Kidney glomerular epithelial cell (primary cell): ENCODE measurements around the gene ADGRG7.

ENCODE experiments used
- DNase-seq: peaks from one replicate; lab custom pipeline; 2025; lab: John Stamatoyannopoulos, UW

Gene ADGRG7

DNA sequence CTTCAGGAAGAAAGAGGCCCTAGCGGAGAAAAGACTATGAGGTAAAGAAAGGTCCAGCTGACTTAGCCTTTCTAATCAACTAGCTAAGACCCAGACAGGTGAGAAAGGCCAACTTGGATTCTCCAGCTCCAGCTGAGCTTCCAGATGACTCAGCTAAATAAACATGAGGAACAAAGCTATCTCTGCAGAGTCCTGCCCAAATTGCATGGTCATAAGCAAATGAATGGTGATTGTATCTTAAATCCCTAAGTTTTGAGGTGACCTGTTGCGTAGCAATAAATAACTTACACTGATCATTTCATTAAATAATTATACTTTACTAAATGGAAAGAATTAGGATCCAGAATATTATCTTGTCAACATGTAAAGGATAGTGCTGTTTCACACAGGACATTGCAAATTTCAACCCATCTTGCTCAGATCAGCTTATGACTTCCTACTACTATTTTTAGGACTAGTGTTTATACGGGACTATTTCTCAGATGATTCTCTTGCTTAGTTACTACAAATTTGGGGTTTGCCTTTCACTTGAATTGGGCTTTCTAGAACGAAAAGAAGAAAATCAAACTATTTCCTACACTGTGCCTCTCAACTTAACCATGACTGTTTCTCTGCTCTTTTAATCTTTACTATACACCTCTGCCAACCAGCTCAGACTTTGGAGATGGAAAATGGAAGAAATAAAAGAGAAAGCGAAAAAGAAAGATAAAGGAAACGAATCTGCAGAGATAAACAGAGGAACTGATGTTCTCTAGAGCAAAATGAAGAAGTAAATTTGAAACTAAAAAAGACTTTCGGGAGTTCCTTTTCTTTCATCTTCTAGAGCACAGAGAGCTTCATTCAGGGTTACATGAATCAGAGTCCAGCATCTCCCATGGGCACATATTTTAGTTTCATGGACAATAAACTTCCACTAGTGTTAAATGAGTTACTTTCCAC lies 6.6 kb upstream of the ADGRG7 start:
- peak; percentile 21 for DNase-seq

GRCh38 chr3:100603469-100603868 lies 5.9 kb upstream of the ADGRG7 start:
- no peak for DNase-seq

GRCh38 chr3:100605358-100605757 lies 4.0 kb upstream of the ADGRG7 start:
- DNase-seq, result no peak

DNA sequence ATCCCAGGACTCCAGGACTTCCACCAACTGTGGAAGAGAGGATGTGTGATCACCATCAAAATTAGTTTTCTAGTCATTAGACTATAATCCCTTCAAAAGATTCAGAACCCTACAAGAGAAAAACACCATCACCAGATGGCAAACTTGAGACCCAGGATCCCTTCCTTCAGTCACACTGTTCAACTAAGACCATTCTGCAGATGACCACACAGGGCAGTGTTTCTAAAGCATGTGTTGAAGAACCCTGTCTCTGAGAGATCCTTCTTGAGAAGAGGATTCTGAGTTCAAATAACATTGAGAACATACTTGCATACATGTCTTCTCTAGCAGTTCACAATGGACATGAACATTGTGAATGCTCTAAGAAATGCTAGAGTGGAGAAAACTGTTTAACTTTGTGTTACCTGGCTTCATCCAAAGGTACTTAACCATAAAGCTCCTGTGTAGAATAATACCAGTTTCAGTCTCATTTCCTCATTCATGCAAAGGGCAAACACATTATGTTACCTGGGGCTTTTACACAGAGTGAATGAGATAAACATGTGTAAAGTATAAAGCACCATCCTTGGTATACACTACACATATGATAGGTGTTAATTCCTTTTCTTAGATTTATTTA lies 2.4 kb upstream of the ADGRG7 start:
- no peak for DNase-seq

DNA sequence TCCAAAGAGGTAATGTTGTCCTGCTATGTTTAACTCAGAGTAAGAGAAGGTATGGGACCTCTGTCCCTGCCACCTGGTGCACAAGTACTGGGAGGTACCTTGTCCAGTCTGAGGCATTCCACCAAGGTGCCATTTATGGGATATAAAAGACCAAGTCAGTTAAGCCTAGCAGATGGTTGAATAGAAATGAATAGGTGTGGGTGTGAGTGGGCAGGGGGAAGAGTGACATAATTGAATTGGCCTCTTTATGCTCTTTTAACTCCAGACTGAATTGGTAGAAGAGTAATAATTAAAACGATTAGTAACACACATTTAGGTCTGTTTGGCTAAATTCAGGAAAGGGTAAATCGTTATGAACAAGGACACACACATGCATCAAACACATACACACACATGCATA lies 562 bp downstream of the ADGRG7 start:
- DNase-seq, result no peak

GRCh38 chr3:100611221-100611620 lies 1.8 kb downstream of the ADGRG7 start:
- DNase-seq, result no peak

GRCh38 chr3:100613721-100614390 lies 4.5 kb downstream of the ADGRG7 start:
- no peak for DNase-seq

- DNase-seq, result no peak
These were observed 5.5 kb downstream of the ADGRG7 start for GRCh38 chr3:100614941-100615340.

DNA sequence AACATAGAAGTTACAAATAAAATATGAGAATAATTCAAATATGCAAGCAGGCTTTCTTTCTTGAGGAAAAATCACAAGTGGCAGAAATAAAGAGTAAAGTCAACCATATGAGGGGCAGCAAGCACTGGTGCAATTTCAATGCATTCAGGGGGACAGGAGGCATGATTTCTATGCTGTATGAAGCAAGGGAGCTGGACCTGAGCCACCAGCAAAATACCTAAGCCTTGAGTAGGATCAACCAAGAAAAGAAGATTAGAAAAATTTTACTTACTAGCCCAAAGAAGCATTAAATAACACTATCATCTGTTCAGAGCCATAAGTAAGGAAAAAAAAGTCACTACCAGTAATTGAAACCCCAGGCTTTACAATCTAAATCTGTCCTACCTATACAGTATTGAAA lies 6.3 kb downstream of the ADGRG7 start:
- no peak for DNase-seq

GRCh38 chr3:100621251-100621650 lies 11.8 kb downstream of the ADGRG7 start:
- no peak for DNase-seq

DNA sequence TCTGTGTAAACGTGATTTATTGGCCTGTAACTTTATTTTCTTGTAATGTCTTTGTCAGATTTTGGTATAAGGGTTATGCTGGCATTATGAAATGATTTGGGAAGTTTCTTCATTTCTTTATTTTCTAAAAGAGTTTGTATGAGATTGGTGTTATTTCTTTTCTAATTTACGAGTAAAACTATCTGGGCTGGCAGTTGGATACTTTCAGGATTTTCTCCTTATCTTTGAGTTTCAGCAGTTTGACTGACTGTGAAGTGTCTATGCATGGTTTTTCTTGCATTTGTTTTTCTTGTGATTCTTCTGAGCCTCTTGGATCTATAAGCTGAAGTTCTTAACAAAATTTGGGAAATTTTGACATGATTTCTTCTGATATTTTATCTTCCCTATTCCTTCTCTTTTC lies 18.1 kb downstream of the ADGRG7 start:
- no peak for DNase-seq

DNA sequence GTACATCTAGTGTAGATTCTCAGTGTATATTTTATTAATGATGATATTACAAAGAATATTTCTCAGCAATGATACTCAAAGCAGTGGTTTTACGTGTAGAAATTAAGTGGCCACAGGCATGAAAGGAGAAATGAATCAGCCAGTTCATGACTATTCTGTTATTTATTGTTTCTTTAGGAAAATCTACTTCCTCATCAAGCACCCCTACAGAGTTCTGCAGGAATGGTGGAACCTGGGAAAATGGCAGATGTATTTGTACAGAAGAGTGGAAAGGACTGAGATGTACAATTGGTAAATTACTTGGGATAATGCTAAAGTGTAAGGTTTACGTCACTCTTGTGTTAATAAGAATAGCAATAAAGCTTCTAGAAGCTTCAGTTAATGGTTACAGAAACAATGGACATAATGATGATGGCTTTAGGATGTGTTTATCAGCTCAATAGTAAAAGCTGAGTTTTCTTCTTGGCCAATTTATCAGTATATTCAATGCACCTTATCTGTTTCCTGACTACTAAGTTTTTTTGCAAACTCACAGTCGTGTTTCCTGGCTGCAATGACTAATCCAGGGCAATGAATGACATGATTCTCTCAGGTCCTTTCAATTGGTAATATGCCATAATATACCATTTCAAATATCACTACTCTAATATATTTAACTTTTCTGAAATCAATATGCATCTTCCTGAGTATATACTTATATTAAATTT lies 20.2 kb downstream of the ADGRG7 start:
- DNase-seq, result no peak

- DNase-seq, result no peak
These were observed 21.3 kb downstream of the ADGRG7 start for GRCh38 chr3:100630664-100631063.

DNA sequence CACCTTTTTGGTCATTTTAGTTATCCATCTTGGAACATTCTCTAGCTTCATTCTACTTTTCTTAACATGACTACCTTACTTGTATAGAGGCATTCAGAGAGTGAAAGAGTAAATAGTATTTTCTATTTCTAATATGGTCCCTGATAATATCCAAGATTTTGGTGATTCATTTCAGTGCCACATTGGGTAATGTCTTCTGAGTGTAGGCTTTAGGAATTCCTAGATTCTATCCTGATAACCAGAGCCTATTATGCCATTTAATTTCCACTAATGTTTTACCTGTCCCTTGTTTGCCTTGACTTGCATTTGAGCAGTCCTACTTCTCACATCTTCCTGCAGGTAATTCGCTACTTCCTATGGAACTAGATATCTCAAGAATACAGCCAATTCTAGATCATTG lies 21.8 kb downstream of the ADGRG7 start:
- no peak for DNase-seq

GRCh38 chr3:100634493-100635272 lies 25.3 kb downstream of the ADGRG7 start:
- no peak for DNase-seq

- no peak for DNase-seq
These were observed 25.9 kb downstream of the ADGRG7 start for GRCh38 chr3:100635273-100635701.

DNA sequence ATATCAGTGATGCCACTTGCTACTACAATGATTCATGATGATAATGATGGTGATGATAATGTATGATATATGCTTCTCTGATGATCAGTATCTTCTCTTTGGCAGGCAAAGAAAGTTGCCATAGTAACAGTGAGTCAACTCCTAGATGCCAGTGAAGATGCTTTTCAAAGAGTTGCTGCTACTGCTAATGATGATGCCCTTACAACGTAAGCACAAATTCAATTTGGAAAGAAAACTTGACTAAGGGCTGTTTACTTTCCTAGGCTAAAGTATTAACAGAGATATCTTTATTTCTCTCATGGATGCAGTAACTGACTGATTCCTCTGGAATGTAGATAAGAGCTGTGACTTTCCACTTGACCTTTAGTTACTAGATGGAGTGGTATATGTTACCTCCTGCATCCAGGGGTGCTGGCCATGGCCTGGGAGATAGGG lies 27.8 kb downstream of the ADGRG7 start:
- DNase-seq, result no peak

DNA sequence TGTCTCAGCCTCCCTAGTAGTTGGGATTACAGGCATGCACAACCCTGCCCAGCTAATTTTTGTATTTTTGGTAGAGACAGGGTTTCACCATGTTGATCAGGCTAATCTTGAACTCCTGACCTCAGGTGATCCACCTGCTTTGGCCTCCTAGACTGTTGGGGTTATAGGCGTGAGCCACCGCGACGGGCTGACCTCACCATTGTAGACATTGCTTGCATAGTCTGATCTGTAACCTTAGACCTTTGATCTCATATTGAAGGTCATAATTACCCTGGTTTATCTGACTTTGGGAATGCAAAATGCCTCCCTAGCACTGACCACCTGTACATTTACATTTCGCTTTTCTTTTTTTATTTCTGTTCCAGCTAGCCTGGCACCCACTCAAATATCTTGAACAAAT lies 31.2 kb downstream of the ADGRG7 start:
- no peak for DNase-seq

GRCh38 chr3:100641471-100642032 lies 32.2 kb downstream of the ADGRG7 start:
- DNase-seq, result no peak

GRCh38 chr3:100645913-100646312 lies 36.5 kb downstream of the ADGRG7 start:
- DNase-seq, result no peak

DNA sequence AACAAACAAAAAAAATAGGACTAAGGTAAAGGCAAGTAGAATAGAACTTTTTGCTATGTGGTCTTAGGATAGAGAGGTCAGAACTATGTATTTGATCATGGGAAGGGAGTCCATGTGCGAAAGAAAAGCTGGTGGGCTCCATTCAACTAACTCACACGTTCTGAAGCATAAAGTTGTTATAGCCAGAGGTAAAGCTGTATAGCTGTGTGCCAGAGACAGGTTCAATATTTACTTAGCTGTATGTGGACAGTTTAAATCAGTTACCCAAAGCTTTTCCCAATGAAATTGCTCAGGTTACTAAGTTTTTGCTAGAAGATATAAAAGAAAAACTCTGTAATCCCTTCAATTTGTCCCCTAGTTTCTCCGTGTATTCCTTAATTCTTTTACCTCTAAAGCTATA lies 37.8 kb downstream of the ADGRG7 start:
- no peak for DNase-seq
